ENCODE data around the gene MIDN. TPM values are rescaled to one million over a fixed set of nuclear protein-coding genes. Genes with fewer than 3 reads are reported as not detected.

The MIDN gene
- total RNA-seq, 1 experiment from 2014 or later: 7.2 TPM

- peaks cover 17% of the 10 kb centered on the region for H3K36me3 ChIP-seq
- H3K4me3 ChIP-seq: no peak overlapping the region
- H3K27ac ChIP-seq: no peak overlapping the region
- peaks cover 11% of the 10 kb centered on the region; the same call in 1 of the 2 replicates for H3K4me1 ChIP-seq (replicated peaks)
- no peak for DNase-seq (ENCODE audit: low read depth in 1 of 2, low spot score in 2 of 2)
- peaks cover 47% of the 10 kb centered on the region for H3K27me3 ChIP-seq (replicated peaks)
- H3K9me3 ChIP-seq (replicated peaks): no peaks in the 10 kb centered on the region
Measured at GRCh38 chr19:1283207-1283916, 35.0 kb downstream of the MIDN start.

- Histone ChIP-seq H3K27ac (no peak overlapping the region), H3K36me3 (peaks cover 14% of the 10 kb centered on the region), H3K9me3 (replicated peaks) (no peaks in the 10 kb centered on the region), H3K4me1 (replicated peaks) (peaks cover 11% of the 10 kb centered on the region; the same call in 1 of the 2 replicates), H3K4me3 (no peak overlapping the region), H3K27me3 (replicated peaks) (peaks cover 52% of the 10 kb centered on the region)
- no peak for DNase-seq (ENCODE audit: low read depth in 1 of 2, low spot score in 2 of 2)
Measured at GRCh38 chr19:1283917-1284292, 35.5 kb downstream of the MIDN start.

DNA sequence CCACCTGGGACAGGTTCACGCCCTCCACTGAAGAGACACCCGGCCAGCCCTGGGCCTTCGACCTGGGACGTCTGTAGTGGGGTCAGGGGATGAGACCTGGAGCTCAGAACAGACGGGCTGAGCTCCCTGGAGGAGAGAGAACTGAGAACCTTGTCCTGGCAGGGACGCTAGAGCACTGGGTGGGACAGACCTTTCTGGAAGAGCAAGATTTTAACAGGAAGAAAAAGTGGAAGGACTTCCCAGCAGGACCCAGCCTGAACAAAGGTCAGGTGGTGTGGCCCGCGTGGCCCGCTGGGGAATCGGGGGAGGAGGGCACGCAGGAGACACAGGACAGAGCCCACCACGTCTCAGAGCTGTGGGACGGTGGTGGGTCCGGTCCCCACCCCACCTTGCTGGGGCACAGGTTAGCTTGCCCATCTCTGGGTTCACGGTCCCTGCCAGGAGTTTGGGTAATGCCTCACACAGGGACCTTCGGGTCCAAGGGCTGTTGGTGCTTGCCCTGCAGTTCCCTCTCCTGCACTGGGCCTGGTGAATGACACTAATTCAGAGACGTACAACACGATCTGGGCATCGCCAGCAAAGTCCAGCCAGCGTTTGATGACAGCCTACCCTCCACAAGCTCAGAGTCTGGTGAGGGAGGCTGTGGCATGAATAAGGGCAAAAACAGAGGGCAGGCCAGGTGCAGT is 36.1 kb downstream of the MIDN start:
- Histone ChIP-seq H3K4me1 (replicated peaks) (peaks cover 11% of the 10 kb centered on the region; the same call in 1 of the 2 replicates), H3K27ac (no peak overlapping the region), H3K36me3 (peaks cover 8% of the 10 kb centered on the region), H3K9me3 (replicated peaks) (no peaks in the 10 kb centered on the region), H3K27me3 (replicated peaks) (peaks cover 58% of the 10 kb centered on the region), H3K4me3 (no peak overlapping the region)
- DNase-seq (ENCODE audit: low read depth in 1 of 2, low spot score in 2 of 2): no peak

GRCh38 chr19:1284979-1285736 is 36.8 kb downstream of the MIDN start:
- peaks cover 65% of the 10 kb centered on the region for H3K27me3 ChIP-seq (replicated peaks)

DNA sequence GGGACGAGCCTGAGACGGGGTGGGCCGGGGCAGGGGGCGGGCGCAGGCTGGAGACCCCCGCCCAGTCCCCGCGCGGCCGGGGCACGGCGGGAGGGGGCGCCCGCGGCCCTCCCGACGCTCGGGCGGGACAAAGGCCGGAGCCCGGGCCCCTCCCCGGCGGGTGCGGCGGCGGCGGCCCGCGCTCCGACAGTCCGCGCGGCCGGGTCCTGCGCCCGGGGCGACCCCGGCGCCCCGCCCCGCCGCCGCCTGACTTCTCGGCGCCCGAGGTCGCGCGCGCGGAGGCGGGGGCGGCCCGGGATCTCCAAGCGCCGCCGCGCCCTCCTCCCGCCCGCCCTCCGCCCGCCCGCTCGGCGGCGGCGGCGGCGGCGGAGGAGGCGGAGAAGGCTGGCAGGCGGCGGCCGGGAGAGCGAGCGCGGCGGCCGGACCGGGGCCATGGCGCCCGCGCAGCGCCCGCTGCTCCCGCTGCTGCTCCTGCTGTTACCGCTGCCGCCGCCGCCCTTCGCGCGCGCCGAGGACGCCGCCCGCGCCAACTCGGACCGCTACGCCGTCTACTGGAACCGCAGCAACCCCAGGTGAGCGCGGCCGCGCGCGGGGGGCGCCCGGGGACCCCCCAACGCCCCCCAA is 37.5 kb downstream of the MIDN start, which contains the start of gene EFNA2:
EFNA2 (plus strand) TSS at position 137 of the 624 bp plus-strand sequence; CDS start at position 433, 296 bp downstream.
- Histone ChIP-seq H3K27ac (no peak within 1 kb of the TSS), H3K9me3 (replicated peaks) (no peaks in the 10 kb centered on the region), H3K27me3 (replicated peaks) (peaks cover 72% of the 10 kb centered on the region), H3K36me3 (no peaks in the 10 kb centered on the region), H3K4me1 (replicated peaks) (peaks cover 14% of the 10 kb centered on the region; the same call in 1 of the 2 replicates), H3K4me3 (no peak within 1 kb of the TSS)
- DNase-seq (ENCODE audit: low read depth in 1 of 2, low spot score in 2 of 2): no peak

More at GRCh38 chr19:1284979-1285736, 36.8 kb downstream of the MIDN start:
- H3K27ac ChIP-seq: no peak overlapping the region
- DNase-seq (ENCODE audit: low read depth in 1 of 2, low spot score in 2 of 2): no peak
- H3K4me3 ChIP-seq: no peak overlapping the region
- H3K4me1 ChIP-seq (replicated peaks): peaks cover 11% of the 10 kb centered on the region; the same call in 1 of the 2 replicates
- H3K36me3 ChIP-seq: peaks cover 1% of the 10 kb centered on the region
- no peaks in the 10 kb centered on the region for H3K9me3 ChIP-seq (replicated peaks)

GRCh38 chr19:1286487-1287353 is 38.3 kb downstream of the MIDN start:
- Histone ChIP-seq H3K4me3 (no peak overlapping the region), H3K27me3 (replicated peaks) (peaks cover 80% of the 10 kb centered on the region)
- DNase-seq (ENCODE audit: low read depth in 1 of 2, low spot score in 2 of 2): no peak

DNA sequence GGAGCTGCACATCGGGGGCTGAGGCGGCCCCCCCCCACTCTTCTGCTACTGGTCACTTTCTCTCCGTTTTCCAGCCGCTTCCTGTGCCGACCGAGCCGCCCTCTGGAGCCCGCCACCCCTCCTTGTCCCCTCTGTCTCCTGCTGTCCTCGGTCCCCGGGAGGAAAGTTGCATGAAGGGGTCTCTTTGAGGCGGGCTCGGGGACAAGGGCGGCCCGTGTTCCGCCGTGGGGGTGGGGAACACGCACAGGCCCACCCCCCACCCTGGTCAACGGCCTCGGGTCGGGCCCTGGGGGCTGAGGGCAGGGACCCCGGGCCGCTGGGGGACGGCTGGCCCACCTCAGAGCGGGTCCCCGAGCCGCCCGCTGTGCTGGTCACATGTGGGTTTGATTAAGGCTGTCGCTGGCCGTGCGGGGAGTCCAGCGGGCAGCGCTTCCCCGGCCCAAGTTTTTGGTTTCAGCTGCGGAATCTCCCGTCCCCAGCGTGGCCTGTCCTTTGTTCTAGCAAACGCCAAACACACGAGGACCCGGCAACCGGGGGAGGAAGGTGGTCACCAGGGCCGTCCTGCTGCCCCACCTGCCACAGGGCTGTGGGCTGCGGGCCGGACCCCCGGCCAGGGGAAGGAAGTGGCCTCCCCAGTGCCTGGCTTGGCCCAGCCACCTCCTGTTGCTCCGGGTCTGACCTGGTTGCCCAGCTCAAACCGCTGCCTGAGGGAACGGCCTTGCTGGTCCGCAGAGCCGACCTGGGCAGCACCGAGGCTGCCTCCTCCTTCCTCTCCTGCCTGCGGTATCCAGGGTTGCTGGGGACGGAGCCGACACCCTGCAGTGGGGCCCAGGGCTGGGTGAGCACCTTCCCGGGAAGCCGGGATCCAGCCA is 39.2 kb downstream of the MIDN start:
- H3K4me1 ChIP-seq (replicated peaks): peaks cover 16% of the 10 kb centered on the region; the same call in 1 of the 2 replicates
- H3K27me3 ChIP-seq (replicated peaks): peaks cover 89% of the 10 kb centered on the region
- no peak for DNase-seq (ENCODE audit: low read depth in 1 of 2, low spot score in 2 of 2)
- no peaks in the 10 kb centered on the region for H3K36me3 ChIP-seq
- no peak overlapping the region for H3K27ac ChIP-seq
- no peaks in the 10 kb centered on the region for H3K9me3 ChIP-seq (replicated peaks)
- no peak overlapping the region for H3K4me3 ChIP-seq

More at GRCh38 chr19:1286487-1287353, 38.3 kb downstream of the MIDN start:
- no peaks in the 10 kb centered on the region for H3K9me3 ChIP-seq (replicated peaks)
- no peak overlapping the region for H3K27ac ChIP-seq
- H3K36me3 ChIP-seq: no peaks in the 10 kb centered on the region
- peaks cover 16% of the 10 kb centered on the region; the same call in 1 of the 2 replicates for H3K4me1 ChIP-seq (replicated peaks)

- Histone ChIP-seq H3K4me3 (no peak overlapping the region), H3K27ac (no peak overlapping the region), H3K4me1 (replicated peaks) (peaks cover 16% of the 10 kb centered on the region; the same call in 1 of the 2 replicates), H3K27me3 (replicated peaks) (peaks cover 90% of the 10 kb centered on the region), H3K9me3 (replicated peaks) (no peaks in the 10 kb centered on the region), H3K36me3 (no peaks in the 10 kb centered on the region)
- DNase-seq (ENCODE audit: low read depth in 1 of 2, low spot score in 2 of 2): no peak
Measured at GRCh38 chr19:1288226-1288612, 39.8 kb downstream of the MIDN start.

DNA sequence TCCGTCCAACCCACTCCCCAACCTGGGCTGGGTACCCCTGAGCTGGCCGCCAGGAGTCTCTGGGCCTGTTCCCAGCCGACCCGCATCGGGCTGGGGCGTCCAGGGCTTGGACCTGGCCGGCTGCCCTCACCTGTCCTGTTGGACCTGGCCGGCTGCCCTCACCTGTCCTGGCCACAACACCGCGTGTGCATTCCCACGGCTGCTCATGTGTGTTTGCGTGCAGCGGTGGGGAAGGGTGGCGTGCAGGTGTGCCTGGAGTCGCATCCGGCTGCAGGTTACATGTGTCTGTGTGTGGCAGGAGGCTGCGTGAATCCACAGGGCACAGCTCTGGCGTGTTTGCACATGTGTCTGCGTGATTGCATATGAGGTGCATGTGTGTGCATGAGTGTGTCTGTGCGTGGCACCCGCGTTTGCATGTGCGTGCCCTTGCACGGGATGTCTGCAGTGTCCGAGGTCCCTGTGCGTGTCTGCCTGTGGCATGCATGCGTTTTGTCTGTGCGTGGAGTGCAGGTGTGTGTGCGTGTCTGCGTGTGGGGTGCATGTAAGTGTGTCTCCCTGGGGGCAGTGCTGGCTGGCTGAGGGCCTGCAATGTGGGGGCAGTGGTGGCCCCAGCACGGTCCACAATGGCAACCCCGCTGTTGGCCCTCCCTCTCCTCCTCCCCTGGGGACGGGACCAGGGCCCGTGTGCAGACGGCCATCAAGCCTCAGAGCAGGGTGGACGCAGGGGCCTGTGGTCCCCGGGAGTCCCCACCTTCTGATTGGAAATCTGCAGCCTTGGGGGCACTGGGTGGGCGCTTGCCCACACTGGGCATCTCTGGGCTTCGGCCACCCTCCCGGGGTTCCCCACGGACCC is 40.7 kb downstream of the MIDN start:
- no peaks in the 10 kb centered on the region for H3K36me3 ChIP-seq
- DNase-seq (ENCODE audit: low read depth in 1 of 2, low spot score in 2 of 2): no peak
- no peak overlapping the region for H3K4me3 ChIP-seq
- H3K4me1 ChIP-seq (replicated peaks): peaks cover 16% of the 10 kb centered on the region; the same call in 1 of the 2 replicates
- no peak overlapping the region for H3K27ac ChIP-seq
- H3K9me3 ChIP-seq (replicated peaks): no peaks in the 10 kb centered on the region
- peaks cover 85% of the 10 kb centered on the region for H3K27me3 ChIP-seq (replicated peaks)

- no peak overlapping the region for H3K27ac ChIP-seq
- no peak for DNase-seq (ENCODE audit: low read depth in 1 of 2, low spot score in 2 of 2)
- peaks cover 16% of the 10 kb centered on the region; the same call in 1 of the 2 replicates for H3K4me1 ChIP-seq (replicated peaks)
- no peaks in the 10 kb centered on the region for H3K36me3 ChIP-seq
- H3K27me3 ChIP-seq (replicated peaks): peaks cover 79% of the 10 kb centered on the region
- no peak overlapping the region for H3K4me3 ChIP-seq
- no peaks in the 10 kb centered on the region for H3K9me3 ChIP-seq (replicated peaks)
Measured at GRCh38 chr19:1289686-1290025, 41.3 kb downstream of the MIDN start.

DNA sequence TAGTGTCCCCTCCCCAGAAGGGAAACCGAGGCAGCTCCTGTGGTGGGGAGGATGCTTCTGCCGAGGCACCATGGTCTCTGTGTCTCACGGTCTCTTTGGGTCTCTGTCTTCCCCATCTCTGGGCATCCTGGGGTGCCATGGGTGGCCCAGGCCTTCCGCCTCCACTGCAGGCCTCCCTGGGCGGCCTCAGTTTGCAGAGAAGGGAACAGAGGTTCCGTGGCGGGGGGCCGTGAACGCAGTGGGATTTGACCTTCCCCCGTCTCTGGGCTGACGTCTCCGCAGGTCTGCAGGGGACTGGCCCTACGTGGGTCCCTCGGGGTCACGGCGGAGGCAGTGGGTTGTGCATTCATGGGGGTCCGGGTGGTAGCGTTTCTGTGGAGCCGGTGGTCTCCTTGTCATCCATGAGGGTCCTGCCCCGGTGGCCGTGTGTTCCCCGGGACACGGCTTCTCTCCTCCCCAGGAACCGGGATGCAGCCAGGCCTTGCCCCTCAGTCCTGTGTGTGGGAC is 41.9 kb downstream of the MIDN start:
- Histone ChIP-seq H3K4me3 (no peak overlapping the region), H3K27ac (no peak overlapping the region), H3K9me3 (replicated peaks) (no peaks in the 10 kb centered on the region), H3K27me3 (replicated peaks) (peaks cover 74% of the 10 kb centered on the region), H3K36me3 (no peaks in the 10 kb centered on the region), H3K4me1 (replicated peaks) (peaks cover 16% of the 10 kb centered on the region; the same call in 1 of the 2 replicates)
- DNase-seq (ENCODE audit: low read depth in 1 of 2, low spot score in 2 of 2): no peak

All from SJSA1 (cell line).